HCT116 (cell line): Measurements from ENCODE around the gene IRX6. TPM values are rescaled to one million over a fixed set of nuclear protein-coding genes. Genes with fewer than 3 reads are reported as not detected.

Experiments
- ATAC-seq: fragments of 200-7000 bp; cut with Tn5 transposase; 2 replicates; pipeline ENCODE4 v1.9.1; 2020; ENCODE audit warnings: mild to moderate bottlenecking, moderate library complexity
- BruUV-seq: library from RNA; stranded (reverse); fragments of 400-500 nt; replicated peaks from 2 replicates; lab custom pipeline; 2021; lab: Mats Ljungman, UMichigan
- CTCF ChIA-PET: fragments of 300-600 bp; sonication (Branson Sonifier 250); formaldehyde crosslinking; loops from one replicate; lab custom pipeline; 2021; ENCODE audit warnings: antibody characterized with exemption; lab: Charles Lee
- POLR2A ChIA-PET: fragments of 300-600, 350-600 bp; sonication (Branson Sonifier 250); formaldehyde crosslinking; loops from one replicate; lab custom pipeline; 2021; ENCODE audit warnings: antibody characterized with exemption; lab: Charles Lee
- RAD21 ChIA-PET, 2 experiments: fragments of 300-600 bp; sonication (Branson Sonifier 250); formaldehyde crosslinking; loops; one replicate each; lab custom pipeline; 2023; ENCODE audit warnings: low total read pairs in 2 of 2; ENCODE audit not compliant: uncharacterized antibody in 2 of 2, unreplicated experiment in 2 of 2, low non-redundant PET in 1 of 2; lab: Charles Lee
- DNase-seq: peaks from one replicate; pipeline ENCODE4 v3.0.0-alpha.2; 2010; ENCODE audit warnings: low read depth, low spot score
- H2AFZ ChIP-seq: fragments of 200-600 bp; shearing (Covaris generic), sonication (generic); 2 replicates; pipeline ENCODE4 v1.6.1; 2017; ENCODE audit warnings: low read depth, mixed run types, mixed read lengths, antibody characterized with exemption, low read length; ENCODE audit not compliant: poor library complexity, severe bottlenecking
- H3K27ac ChIP-seq: 2 replicates; pipeline ENCODE4 v1.5.1; 2012; ENCODE audit warnings: low read depth, low read length
- H3K27me3 ChIP-seq: fragments of 200-600 bp; sonication (generic); 2 replicates; pipeline ENCODE4 v1.6.1; 2016; ENCODE audit warnings: mixed run types, low read length, mixed read lengths; ENCODE audit not compliant: insufficient read depth
- H3K36me3 ChIP-seq, 2 experiments: fragments of 200-500 bp in 1 of 2; fragments of 200-600 bp in 1 of 2; sonication (Bioruptor generic) in 1 of 2; sonication (generic) in 1 of 2; 2 replicates each; pipeline versions ENCODE4 v1.5.1 to v1.6.1; 2014 to 2016; ENCODE audit warnings: low read length in 2 of 2, inconsistent platforms in 1 of 2, mixed read lengths in 1 of 2, mixed run types in 1 of 2; ENCODE audit not compliant: insufficient read depth in 2 of 2, control insufficient read depth in 1 of 2
- H3K4me1 ChIP-seq, 2 experiments: fragments of 200-600 bp in 1 of 2; sonication (generic) in 1 of 2; 2 replicates each; pipeline versions ENCODE4 v1.5.1 to v1.6.1; 2012 to 2017; ENCODE audit warnings: low read length in 2 of 2, inconsistent platforms in 1 of 2, mild to moderate bottlenecking in 1 of 2, mixed read lengths in 1 of 2, mixed run types in 1 of 2, moderate library complexity in 1 of 2; ENCODE audit not compliant: insufficient read depth in 2 of 2, control insufficient read depth in 1 of 2
- H3K4me2 ChIP-seq: fragments of 200-600 bp; sonication (generic); 2 replicates; pipeline ENCODE4 v1.6.1; 2017; ENCODE audit warnings: mixed run types, low read length, mixed read lengths
- H3K4me3 ChIP-seq, 2 experiments: fragments of 200-600 bp in 1 of 2; sonication (generic) in 1 of 2; replicated peaks in 1 of 2; 2 replicates each; pipeline ENCODE4 v1.5.1; 2011 to 2016; ENCODE audit warnings: low read length in 2 of 2, control low read depth in 1 of 2, low read depth in 1 of 2, mild to moderate bottlenecking in 1 of 2, mixed read lengths in 1 of 2, mixed run types in 1 of 2
- H3K79me2 ChIP-seq: fragments of 200-600 bp; sonication (generic); 2 replicates; pipeline ENCODE4 v1.6.1; 2017; ENCODE audit warnings: mild to moderate bottlenecking, mixed run types, low read length, moderate library complexity, mixed read lengths; ENCODE audit not compliant: insufficient read depth
- H3K9ac ChIP-seq: fragments of 200-600 bp; sonication (generic); 2 replicates; pipeline ENCODE4 v1.6.1; 2016; ENCODE audit warnings: low read length, mixed read lengths
- H3K9me2 ChIP-seq: fragments of 200-600 bp; sonication (generic), shearing (Covaris generic); 2 replicates; pipeline ENCODE4 v1.6.1; 2017; ENCODE audit warnings: mixed run types, mild to moderate bottlenecking, moderate library complexity; ENCODE audit not compliant: insufficient read depth
- H3K9me3 ChIP-seq, 2 experiments: fragments of 200-500 bp in 1 of 2; fragments of 200-600 bp in 1 of 2; sonication (Bioruptor generic) in 1 of 2; sonication (generic) in 1 of 2; 2 replicates each; pipeline ENCODE4 v1.6.1; 2014 to 2017; ENCODE audit warnings: low read length in 2 of 2, mixed read lengths in 2 of 2, inconsistent platforms in 1 of 2, low read depth in 1 of 2, mild to moderate bottlenecking in 1 of 2, mixed run types in 1 of 2, moderate library complexity in 1 of 2; ENCODE audit not compliant: control insufficient read depth in 1 of 2, insufficient read depth in 1 of 2
- H4K20me1 ChIP-seq: fragments of 200-600 bp; sonication (generic), shearing (Covaris generic); 2 replicates; pipeline ENCODE4 v1.6.1; 2017; ENCODE audit warnings: mixed run types, mild to moderate bottlenecking, moderate library complexity; ENCODE audit not compliant: insufficient read depth
- ATF3 ChIP-seq: IDR thresholded peaks from 2 replicates; pipeline ENCODE4 v1.6.1; 2012
- CBX3 ChIP-seq: IDR thresholded peaks from 2 replicates; pipeline ENCODE4 v1.6.1; 2012; ENCODE audit warnings: low read depth
- CEBPB ChIP-seq: IDR thresholded peaks from 2 replicates; pipeline ENCODE4 v1.6.1; 2012; ENCODE audit warnings: low read depth
- CTCF ChIP-seq, 3 experiments: fragments of 200-600 bp in 1 of 3; sonication (generic) in 1 of 3; IDR thresholded peaks in 2 of 3; conservative IDR thresholded peaks in 1 of 3; 2 replicates each; pipeline ENCODE4 v1.5.1; 2012 to 2017; ENCODE audit warnings: low read depth in 2 of 3, low read length in 2 of 3, antibody characterized with exemption in 1 of 3, borderline replicate concordance in 1 of 3, control low read depth in 1 of 3, mild to moderate bottlenecking in 1 of 3, mixed read lengths in 1 of 3, mixed run types in 1 of 3, moderate library complexity in 1 of 3; ENCODE audit not compliant: insufficient read depth in 1 of 3
- EGR1 ChIP-seq: IDR thresholded peaks from 2 replicates; pipeline ENCODE4 v1.6.1; 2012; ENCODE audit warnings: low read depth
- EZH2 ChIP-seq: fragments of 200-600 bp; sonication (generic); IDR thresholded peaks from 2 replicates; pipeline ENCODE4 v1.6.1; 2017; ENCODE audit warnings: antibody characterized with exemption, mixed run types
- EZH2phosphoT487 ChIP-seq: fragments of 200-600 bp; IDR thresholded peaks from 2 replicates; pipeline ENCODE4 v1.6.1; 2018; ENCODE audit warnings: antibody characterized with exemption, borderline replicate concordance
- FOSL1 ChIP-seq: IDR thresholded peaks from 2 replicates; pipeline ENCODE4 v1.6.1; 2012; ENCODE audit warnings: low read depth
- MAX ChIP-seq: IDR thresholded peaks from 2 replicates; pipeline ENCODE4 v1.6.1; 2012
- POLR2A ChIP-seq: IDR thresholded peaks from 2 replicates; pipeline ENCODE4 v1.7.0; 2011; ENCODE audit warnings: borderline replicate concordance; ENCODE audit not compliant: insufficient read depth, insufficient read length; ENCODE audit errors: extremely low read depth
- REST ChIP-seq: IDR thresholded peaks from 2 replicates; pipeline ENCODE4 v1.6.1; 2012; ENCODE audit warnings: low read depth
- SIN3A ChIP-seq: IDR thresholded peaks from 2 replicates; pipeline ENCODE4 v1.6.1; 2012; ENCODE audit warnings: low read depth
- SP1 ChIP-seq: IDR thresholded peaks from 2 replicates; pipeline ENCODE4 v1.6.1; 2012; ENCODE audit warnings: low read depth
- SRF ChIP-seq: IDR thresholded peaks from 2 replicates; pipeline ENCODE4 v1.6.1; 2012; ENCODE audit warnings: low read depth
- TCF7L2 ChIP-seq: IDR thresholded peaks from 2 replicates; pipeline ENCODE4 v1.7.0; 2011; ENCODE audit warnings: borderline replicate concordance, inconsistent platforms; ENCODE audit not compliant: insufficient read depth, insufficient read length; ENCODE audit errors: extremely low read depth
- ZBTB33 ChIP-seq: IDR thresholded peaks from 2 replicates; pipeline ENCODE4 v1.6.1; 2011; ENCODE audit warnings: mild to moderate bottlenecking, low read length, moderate library complexity; ENCODE audit not compliant: insufficient replicate concordance; ENCODE audit errors: extremely low read depth
- ZFX ChIP-seq: fragments of 450-650 bp; IDR thresholded peaks from 2 replicates; pipeline ENCODE4 v1.6.1; 2017
- ZNF274 ChIP-seq: fragments of 200-500 bp; sonication (Bioruptor generic); IDR thresholded peaks from 2 replicates; pipeline ENCODE4 v1.6.1; 2014; ENCODE audit warnings: mild to moderate bottlenecking, low read depth, low read length, inconsistent platforms
- intact Hi-C: fragments of 100-400 bp; cut with micrococcal nuclease; formaldehyde crosslinking; loops from 2 replicates; pipeline ENCODE4 v1.10.0; 2022
- total RNA-seq: library from RNA; stranded (reverse); gene quantifications from one replicate; pipeline ENCODE4 v1.2.1, GENCODE V29; 2021; ENCODE audit not compliant: unreplicated experiment

The IRX6 gene
- total RNA-seq, 1 experiment from 2014 or later, result not detected

GRCh38 chr16:55377840-55378239 is 53.8 kb downstream of the IRX6 start:
- Histone ChIP-seq H3K27ac (no peak overlapping the region), H2AFZ (no peak overlapping the region), H3K4me1 (no peaks in the 10 kb centered on the region), H4K20me1 (no peaks in the 10 kb centered on the region), H3K36me3 (no peaks in the 10 kb centered on the region), H3K4me3 (no peak overlapping the region), H3K9ac (no peak overlapping the region), H3K4me2 (no peak overlapping the region), H3K9me3 (no peaks in the 10 kb centered on the region), H3K9me2 (no peaks in the 10 kb centered on the region), H3K27me3 (peaks cover 42% of the 10 kb centered on the region), H3K79me2 (no peaks in the 10 kb centered on the region)
- ChIA-PET RAD21 (no interaction called here), POLR2A (no interaction called here), CTCF (no interaction called here)
- no TSS peak for BruUV-seq
- ATAC-seq (no peak), DNase-seq (no peak)
- TF ChIP-seq EZH2phosphoT487 (no peak), SIN3A (no peak), EZH2 (no peak), POLR2A (no peak), ZBTB33 (no peak), EGR1 (no peak), CBX3 (no peak), REST (no peak), SRF (no peak), TCF7L2 (no peak), ATF3 (no peak), SP1 (no peak), CEBPB (no peak), MAX (no peak), ZNF274 (no peak), FOSL1 (no peak), ZFX (no peak), CTCF (IDR thresholded peaks at IDR 0.05 in 2 of 3, conservative IDR thresholded peaks at IDR 0.05 in 1 of 3; ENCODE audit: borderline replicate concordance in 1 of 3, insufficient read depth in 1 of 3, low read depth in 2 of 3, low read length in 2 of 3) (no peak)
- intact Hi-C loops, result no loop called here
